SK-N-SH treated with all-trans-retinoic acid at 6 μM for 48 hours (cell line): ENCODE results near the gene RUSF1.

ENCODE experiments used
- ISL1 ChIP-seq: fragments of 250-450 bp; sonication (Bioruptor Pico); IDR thresholded peaks from 2 replicates; pipeline ENCODE4 v2.1.2; 2022; ENCODE audit warnings: mild to moderate bottlenecking, moderate library complexity
- RARB ChIP-seq: fragments of 250-450 bp; sonication (Bioruptor Pico); IDR thresholded peaks from 2 replicates; pipeline ENCODE4 v1.8.0; 2021; ENCODE audit warnings: mild to moderate bottlenecking, moderate library complexity
- SNAI2 ChIP-seq: fragments of 250-450 bp; sonication (Bioruptor Pico); IDR thresholded peaks from 2 replicates; pipeline ENCODE4 v1.5.0; 2020; ENCODE audit warnings: mild to moderate bottlenecking, moderate library complexity
- TCF4 ChIP-seq: fragments of 250-450 bp; sonication (Bioruptor Pico); IDR thresholded peaks from 2 replicates; pipeline ENCODE4 v1.8.0; 2021; ENCODE audit warnings: mild to moderate bottlenecking, moderate library complexity, borderline replicate concordance
- ZFP3 ChIP-seq: fragments of 250-450 bp; sonication (Bioruptor Pico); IDR thresholded peaks from 2 replicates; pipeline ENCODE4 v1.5.0; 2020; ENCODE audit warnings: mild to moderate bottlenecking, moderate library complexity
- TF ChIP-seq, protein P1 (sequence below): fragments of 250-450 bp; sonication (Bioruptor Pico); IDR thresholded peaks from 2 replicates; pipeline ENCODE4 v1.5.0; 2020; ENCODE audit warnings: mild to moderate bottlenecking, moderate library complexity

DNA sequence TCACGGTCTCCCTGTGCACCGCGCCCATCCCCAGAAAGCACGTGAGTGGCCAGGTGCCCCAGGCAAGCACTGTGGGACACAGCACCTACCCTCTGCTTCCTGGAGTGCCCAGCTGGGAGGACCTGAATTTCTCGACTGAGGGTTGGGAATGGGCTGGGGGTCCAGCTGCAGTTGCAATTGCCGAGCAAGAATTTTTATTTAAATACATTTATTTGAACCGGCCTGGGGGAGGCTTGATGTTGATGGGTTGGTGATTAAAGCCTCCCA lies 19.0 kb downstream of the RUSF1 start:
- no peak for TF ChIP-seq TCF4 (CRISPR knock-in tag)
- TF ChIP-seq SNAI2 (CRISPR knock-in tag), result no peak
- no peak for TF ChIP-seq RARB (CRISPR knock-in tag)
- TF ChIP-seq, protein P1, sequence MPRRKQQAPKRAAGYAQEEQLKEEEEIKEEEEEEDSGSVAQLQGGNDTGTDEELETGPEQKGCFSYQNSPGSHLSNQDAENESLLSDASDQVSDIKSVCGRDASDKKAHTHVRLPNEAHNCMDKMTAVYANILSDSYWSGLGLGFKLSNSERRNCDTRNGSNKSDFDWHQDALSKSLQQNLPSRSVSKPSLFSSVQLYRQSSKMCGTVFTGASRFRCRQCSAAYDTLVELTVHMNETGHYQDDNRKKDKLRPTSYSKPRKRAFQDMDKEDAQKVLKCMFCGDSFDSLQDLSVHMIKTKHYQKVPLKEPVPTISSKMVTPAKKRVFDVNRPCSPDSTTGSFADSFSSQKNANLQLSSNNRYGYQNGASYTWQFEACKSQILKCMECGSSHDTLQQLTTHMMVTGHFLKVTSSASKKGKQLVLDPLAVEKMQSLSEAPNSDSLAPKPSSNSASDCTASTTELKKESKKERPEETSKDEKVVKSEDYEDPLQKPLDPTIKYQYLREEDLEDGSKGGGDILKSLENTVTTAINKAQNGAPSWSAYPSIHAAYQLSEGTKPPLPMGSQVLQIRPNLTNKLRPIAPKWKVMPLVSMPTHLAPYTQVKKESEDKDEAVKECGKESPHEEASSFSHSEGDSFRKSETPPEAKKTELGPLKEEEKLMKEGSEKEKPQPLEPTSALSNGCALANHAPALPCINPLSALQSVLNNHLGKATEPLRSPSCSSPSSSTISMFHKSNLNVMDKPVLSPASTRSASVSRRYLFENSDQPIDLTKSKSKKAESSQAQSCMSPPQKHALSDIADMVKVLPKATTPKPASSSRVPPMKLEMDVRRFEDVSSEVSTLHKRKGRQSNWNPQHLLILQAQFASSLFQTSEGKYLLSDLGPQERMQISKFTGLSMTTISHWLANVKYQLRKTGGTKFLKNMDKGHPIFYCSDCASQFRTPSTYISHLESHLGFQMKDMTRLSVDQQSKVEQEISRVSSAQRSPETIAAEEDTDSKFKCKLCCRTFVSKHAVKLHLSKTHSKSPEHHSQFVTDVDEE, result no peak
- no peak for TF ChIP-seq ZFP3 (CRISPR knock-in tag)
- no peak for TF ChIP-seq ISL1 (CRISPR knock-in tag)
